Suprapubic skin (tissue), 4 donors: ENCODE results near the gene ALPL.

ENCODE experiments used
- CTCF ChIP-seq, 2 donors: fragments of 200-600 bp in 1 of 2; fragments of 450-650 bp in 1 of 2; sonication (generic) in 1 of 2; IDR thresholded peaks; one replicate each; pipeline ENCODE4 v1.5.1; 2016 to 2019; ENCODE audit warnings: antibody characterized with exemption in 2 of 2, mild to moderate bottlenecking in 1 of 2, moderate library complexity in 1 of 2
- POLR2A ChIP-seq, 2 donors: fragments of 450-650 bp; IDR thresholded peaks; one replicate each; pipeline ENCODE4 v1.6.1; 2017; ENCODE audit warnings: antibody characterized with exemption in 2 of 2, mild to moderate bottlenecking in 2 of 2, moderate library complexity in 2 of 2
- POLR2AphosphoS5 ChIP-seq, 3 donors: sonication (generic); formaldehyde crosslinking; IDR thresholded peaks; one replicate each; pipeline ENCODE4 v1.6.1; 2017; ENCODE audit warnings: antibody characterized with exemption in 3 of 3

- TF ChIP-seq CTCF (IDR thresholded peaks at IDR 0.05): peak; percentile 35 to 53
- no peak for TF ChIP-seq POLR2A (IDR thresholded peaks at IDR 0.05)
- TF ChIP-seq POLR2AphosphoS5 (IDR thresholded peaks at IDR 0.05): no peak
Measured at GRCh38 chr1:21594935-21595897, 86.0 kb downstream of the ALPL start.
